Measurements from ENCODE around the gene MYO1H. TPM values are rescaled to one million over a fixed set of nuclear protein-coding genes. Genes with fewer than 3 reads are reported as not detected.

MYO1H gene
- total RNA-seq, 2 experiments from 2014 or later: not detected

DNA sequence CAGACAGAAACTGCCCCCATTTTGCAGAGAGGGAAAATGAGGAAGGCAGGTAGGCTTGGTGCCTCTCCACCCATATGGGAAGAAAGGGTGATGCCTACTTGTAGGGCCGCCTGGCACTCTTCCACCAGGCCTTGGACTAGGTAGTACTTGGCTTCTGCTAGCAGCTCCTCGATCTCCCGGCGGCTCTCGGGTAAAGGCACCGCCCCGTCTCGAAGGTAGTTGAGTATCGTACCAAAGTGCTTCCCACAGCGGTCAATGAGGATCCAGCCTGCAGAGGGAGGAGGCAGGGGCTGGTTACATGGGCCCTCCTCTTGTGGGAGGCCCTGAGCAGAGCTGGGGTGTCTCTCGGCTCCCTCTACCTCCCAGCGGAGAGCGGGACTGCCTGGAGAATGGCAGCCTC, 112.8 kb downstream of the MYO1H start:
- TF ChIP-seq, protein P1, sequence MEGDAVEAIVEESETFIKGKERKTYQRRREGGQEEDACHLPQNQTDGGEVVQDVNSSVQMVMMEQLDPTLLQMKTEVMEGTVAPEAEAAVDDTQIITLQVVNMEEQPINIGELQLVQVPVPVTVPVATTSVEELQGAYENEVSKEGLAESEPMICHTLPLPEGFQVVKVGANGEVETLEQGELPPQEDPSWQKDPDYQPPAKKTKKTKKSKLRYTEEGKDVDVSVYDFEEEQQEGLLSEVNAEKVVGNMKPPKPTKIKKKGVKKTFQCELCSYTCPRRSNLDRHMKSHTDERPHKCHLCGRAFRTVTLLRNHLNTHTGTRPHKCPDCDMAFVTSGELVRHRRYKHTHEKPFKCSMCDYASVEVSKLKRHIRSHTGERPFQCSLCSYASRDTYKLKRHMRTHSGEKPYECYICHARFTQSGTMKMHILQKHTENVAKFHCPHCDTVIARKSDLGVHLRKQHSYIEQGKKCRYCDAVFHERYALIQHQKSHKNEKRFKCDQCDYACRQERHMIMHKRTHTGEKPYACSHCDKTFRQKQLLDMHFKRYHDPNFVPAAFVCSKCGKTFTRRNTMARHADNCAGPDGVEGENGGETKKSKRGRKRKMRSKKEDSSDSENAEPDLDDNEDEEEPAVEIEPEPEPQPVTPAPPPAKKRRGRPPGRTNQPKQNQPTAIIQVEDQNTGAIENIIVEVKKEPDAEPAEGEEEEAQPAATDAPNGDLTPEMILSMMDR (IDR thresholded peaks at IDR 0.05): no peak
- Mint-ChIP-seq H3K4me1 (ENCODE audit: low read depth) (peaks cover 50% of the 10 kb centered on the region), H3K9me3 (no peaks in the 10 kb centered on the region), H3K27ac (no peak overlapping the region), H3K4me3 (no peak overlapping the region), H3K27me3 (no peaks in the 10 kb centered on the region), H3K36me3 (ENCODE audit: low read depth) (peaks cover 66% of the 10 kb centered on the region)
- H3K9me3 ChIP-seq (ENCODE audit: control insufficient read depth in 1 of 2, insufficient read depth in 1 of 2, low read length in 2 of 2): no peaks in the 10 kb centered on the region
- ChIA-PET CTCF (no interaction called here), POLR2A (no interaction called here)
- H3K27me3 ChIP-seq (ENCODE audit: control insufficient read depth in 1 of 2, insufficient read depth in 2 of 2, low read length in 2 of 2): no peaks in the 10 kb centered on the region
- H3K4me1 ChIP-seq (ENCODE audit: insufficient read depth, low read length): peaks cover 30% of the 10 kb centered on the region
- no peak overlapping the region for H3K27ac ChIP-seq (ENCODE audit: low read depth in 1 of 2, low read length in 2 of 2)
- intact Hi-C loops (cut with DNase I, micrococcal nuclease): no loop called here
- peaks cover 60% of the 10 kb centered on the region for H3K36me3 ChIP-seq (ENCODE audit: insufficient read depth, low read length)
- ATAC-seq (ENCODE audit: poor library complexity): no peak
- no peak for DNase-seq
- no peak overlapping the region for H3K4me3 ChIP-seq (ENCODE audit: low read length)

DNA sequence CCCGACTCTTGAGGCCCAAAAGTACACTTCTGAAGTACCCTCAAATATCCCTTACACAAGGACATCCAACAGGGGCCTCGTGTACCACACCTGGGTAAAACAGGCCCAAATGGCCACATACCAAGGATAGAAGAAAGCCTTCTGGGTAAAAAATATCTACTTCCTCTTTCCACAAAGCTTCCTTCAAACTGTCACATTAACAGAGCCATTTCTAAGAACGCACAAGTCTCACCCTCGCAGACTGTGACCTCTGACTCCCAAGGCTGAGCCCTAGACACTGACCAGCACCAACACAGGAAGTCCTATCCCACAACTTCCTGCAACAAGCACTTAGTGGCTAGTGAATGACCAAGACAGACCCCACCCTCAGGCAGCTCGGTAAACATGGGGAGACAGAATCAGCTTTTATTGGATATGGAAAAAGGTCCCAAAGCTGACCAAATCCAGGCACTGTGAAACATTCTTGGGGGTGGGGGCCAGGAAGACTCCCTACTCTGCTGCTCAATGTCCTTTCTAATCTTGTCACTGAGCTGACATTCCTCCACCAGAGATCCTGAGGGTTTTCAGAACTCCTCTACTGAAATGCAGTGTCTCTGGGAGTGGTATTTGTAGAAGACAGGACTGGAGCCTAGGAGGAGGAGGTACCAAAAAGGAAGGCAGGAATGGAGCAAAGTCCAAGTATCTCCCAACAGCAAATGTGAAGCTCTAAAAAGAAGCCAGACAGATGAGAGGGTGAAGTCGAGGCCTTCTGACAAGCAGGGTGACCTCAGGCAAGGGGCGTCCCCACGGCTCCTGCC, 113.5 kb downstream of the MYO1H start:
- ATAC-seq (ENCODE audit: poor library complexity): no peak
- peak in 1 of 14 experiments; percentile 20 for DNase-seq
- no peaks in the 10 kb centered on the region for H3K9me3 ChIP-seq (ENCODE audit: control insufficient read depth in 1 of 2, insufficient read depth in 1 of 2, low read length in 2 of 2)
- intact Hi-C loops (cut with DNase I, micrococcal nuclease): no loop called here
- ChIA-PET POLR2A (interaction anchor here (2.2 kb wide), 1 partner anchor 33 kb away, joined by 5 read pairs; no protein-coding TSS in a partner anchor), CTCF (no interaction called here)
- no peak overlapping the region for H3K27ac ChIP-seq (ENCODE audit: low read depth in 1 of 2, low read length in 2 of 2)
- peaks cover 66% of the 10 kb centered on the region for H3K36me3 Mint-ChIP-seq (ENCODE audit: low read depth)
- TF ChIP-seq, protein P1 (IDR thresholded peaks at IDR 0.05): no peak
- peaks cover 30% of the 10 kb centered on the region for H3K4me1 ChIP-seq (ENCODE audit: insufficient read depth, low read length)
- peaks cover 56% of the 10 kb centered on the region for H3K4me1 Mint-ChIP-seq (ENCODE audit: low read depth)
- H3K27me3 ChIP-seq (ENCODE audit: control insufficient read depth in 1 of 2, insufficient read depth in 2 of 2, low read length in 2 of 2): no peaks in the 10 kb centered on the region
- no peaks in the 10 kb centered on the region for H3K27me3 Mint-ChIP-seq
- H3K27ac Mint-ChIP-seq: peak overlapping the region; percentile 76
- no peak overlapping the region for H3K4me3 ChIP-seq (ENCODE audit: low read length)
- peaks cover 60% of the 10 kb centered on the region for H3K36me3 ChIP-seq (ENCODE audit: insufficient read depth, low read length)
- no peak overlapping the region for H3K4me3 Mint-ChIP-seq
- no peaks in the 10 kb centered on the region for H3K9me3 Mint-ChIP-seq

DNA sequence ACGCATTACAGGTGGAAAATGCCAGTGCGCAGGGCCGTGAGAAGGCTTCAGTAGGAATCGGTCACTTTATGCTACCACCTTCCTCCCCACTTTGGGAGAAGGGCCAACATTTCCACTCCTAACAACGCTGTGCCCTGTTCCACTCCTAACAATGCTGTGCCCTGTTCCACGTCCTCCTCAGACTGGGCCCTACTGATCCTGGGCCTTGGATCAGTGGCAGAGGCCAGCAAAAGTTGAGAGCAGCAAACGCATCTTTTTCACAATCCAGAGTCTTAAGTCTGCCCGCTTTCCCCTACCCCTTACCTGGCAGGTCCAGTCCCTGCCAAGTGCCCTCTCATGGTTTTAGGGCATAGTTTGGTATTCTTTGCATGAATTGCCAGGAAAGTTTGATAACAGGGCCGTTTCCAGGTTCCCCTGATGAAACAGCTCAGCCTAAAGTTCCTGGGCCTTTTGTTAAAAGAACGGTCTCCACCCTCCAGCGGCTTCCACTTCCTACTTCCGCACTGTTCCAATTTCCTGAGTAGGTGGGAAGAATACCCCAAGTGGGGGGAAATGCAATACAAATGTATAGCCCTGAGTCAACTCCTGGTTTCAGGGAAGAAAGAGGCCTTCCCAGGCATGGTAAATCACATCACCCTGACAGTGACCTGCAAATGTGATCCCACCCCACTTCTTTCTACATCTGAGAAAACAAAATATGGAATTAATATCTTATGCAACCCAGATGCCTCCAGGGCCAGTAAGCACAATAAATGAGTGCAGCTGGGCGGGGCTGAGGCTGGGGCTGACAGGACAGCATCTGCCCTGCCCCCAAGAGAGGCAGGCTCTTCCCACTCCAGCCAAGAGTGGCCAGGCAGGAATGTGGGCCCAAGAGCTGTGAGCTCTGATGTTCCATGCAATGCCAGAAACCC, 114.4 kb downstream of the MYO1H start:
- Histone ChIP-seq H3K4me1 (ENCODE audit: insufficient read depth, low read length) (peaks cover 30% of the 10 kb centered on the region), H3K27ac (ENCODE audit: low read depth in 1 of 2, low read length in 2 of 2) (no peak overlapping the region), H3K4me3 (ENCODE audit: low read length) (no peak overlapping the region), H3K9me3 (ENCODE audit: control insufficient read depth in 1 of 2, insufficient read depth in 1 of 2, low read length in 2 of 2) (no peaks in the 10 kb centered on the region), H3K36me3 (ENCODE audit: insufficient read depth, low read length) (peaks cover 60% of the 10 kb centered on the region), H3K27me3 (ENCODE audit: control insufficient read depth in 1 of 2, insufficient read depth in 2 of 2, low read length in 2 of 2) (no peaks in the 10 kb centered on the region)
- intact Hi-C loops (cut with DNase I, micrococcal nuclease): no loop called here
- Mint-ChIP-seq H3K9me3 (no peaks in the 10 kb centered on the region), H3K27me3 (no peaks in the 10 kb centered on the region), H3K36me3 (ENCODE audit: low read depth) (peaks cover 60% of the 10 kb centered on the region), H3K4me1 (ENCODE audit: low read depth) (peaks cover 58% of the 10 kb centered on the region), H3K27ac (peak overlapping the region; percentile 76), H3K4me3 (no peak overlapping the region)
- no peak for DNase-seq
- TF ChIP-seq, protein P1 (IDR thresholded peaks at IDR 0.05): no peak
- POLR2A ChIA-PET: interaction anchor here (0.8 to 2.2 kb wide), 4 partner anchors 9 to 34 kb away, joined by 3 to 21 read pairs (median 4); partner anchors contain the start of genes KCTD10 and UBE3B
- no peak for ATAC-seq (ENCODE audit: poor library complexity)
- CTCF ChIA-PET: interaction anchor here (1.5 kb wide), 1 partner anchor 34 kb away, joined by 4 read pairs; no protein-coding TSS in a partner anchor
